ENCODE measurements around the gene IGFBP6. TPM values are rescaled to one million over a fixed set of nuclear protein-coding genes. Genes with fewer than 3 reads are reported as not detected.
"Not testable (repeated sequence)": the region's sequence is repeated elsewhere in the genome, so short reads cannot be mapped to it uniquely, and the experiment has no call there.

The IGFBP6 gene
- total RNA-seq, 1 donor from 2014 or later = 54.3 TPM

DNA sequence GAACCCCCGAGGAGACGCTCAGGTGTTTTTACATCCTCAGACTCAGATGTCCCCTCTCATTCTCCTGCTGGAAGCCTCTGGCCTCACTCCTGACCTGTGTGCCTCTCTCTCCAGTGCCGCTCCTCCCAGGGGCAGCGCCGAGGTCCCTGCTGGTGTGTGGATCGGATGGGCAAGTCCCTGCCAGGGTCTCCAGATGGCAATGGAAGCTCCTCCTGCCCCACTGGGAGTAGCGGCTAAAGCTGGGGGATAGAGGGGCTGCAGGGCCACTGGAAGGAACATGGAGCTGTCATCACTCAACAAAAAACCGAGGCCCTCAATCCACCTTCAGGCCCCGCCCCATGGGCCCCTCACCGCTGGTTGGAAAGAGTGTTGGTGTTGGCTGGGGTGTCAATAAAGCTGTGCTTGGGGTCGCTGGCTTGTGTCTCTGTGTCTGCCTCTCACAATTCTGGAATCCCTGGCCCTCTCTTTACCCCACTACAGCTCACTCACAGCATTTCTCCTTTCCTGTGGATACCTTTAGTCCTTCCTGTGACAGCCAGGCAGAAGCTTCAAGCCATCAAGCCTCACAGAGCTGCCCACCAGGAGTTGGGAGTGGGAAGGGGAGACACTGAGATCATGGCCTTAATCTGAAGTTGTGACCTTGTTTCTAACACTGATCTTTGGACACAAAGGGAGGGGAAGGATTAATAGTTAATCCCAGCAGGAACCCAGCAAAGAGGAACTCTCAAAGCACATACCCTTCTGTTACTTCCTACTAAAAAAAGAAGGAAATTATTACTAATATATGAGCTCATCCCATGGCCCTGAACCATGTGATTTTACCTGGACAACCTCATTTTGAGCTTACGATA is 4.7 kb downstream of the IGFBP6 start:
- DNase-seq (ENCODE audit: missing footprints) = no peak
- ATAC-seq = no peak
- intact Hi-C loops (cut with DNase I) = no loop called here

DNA sequence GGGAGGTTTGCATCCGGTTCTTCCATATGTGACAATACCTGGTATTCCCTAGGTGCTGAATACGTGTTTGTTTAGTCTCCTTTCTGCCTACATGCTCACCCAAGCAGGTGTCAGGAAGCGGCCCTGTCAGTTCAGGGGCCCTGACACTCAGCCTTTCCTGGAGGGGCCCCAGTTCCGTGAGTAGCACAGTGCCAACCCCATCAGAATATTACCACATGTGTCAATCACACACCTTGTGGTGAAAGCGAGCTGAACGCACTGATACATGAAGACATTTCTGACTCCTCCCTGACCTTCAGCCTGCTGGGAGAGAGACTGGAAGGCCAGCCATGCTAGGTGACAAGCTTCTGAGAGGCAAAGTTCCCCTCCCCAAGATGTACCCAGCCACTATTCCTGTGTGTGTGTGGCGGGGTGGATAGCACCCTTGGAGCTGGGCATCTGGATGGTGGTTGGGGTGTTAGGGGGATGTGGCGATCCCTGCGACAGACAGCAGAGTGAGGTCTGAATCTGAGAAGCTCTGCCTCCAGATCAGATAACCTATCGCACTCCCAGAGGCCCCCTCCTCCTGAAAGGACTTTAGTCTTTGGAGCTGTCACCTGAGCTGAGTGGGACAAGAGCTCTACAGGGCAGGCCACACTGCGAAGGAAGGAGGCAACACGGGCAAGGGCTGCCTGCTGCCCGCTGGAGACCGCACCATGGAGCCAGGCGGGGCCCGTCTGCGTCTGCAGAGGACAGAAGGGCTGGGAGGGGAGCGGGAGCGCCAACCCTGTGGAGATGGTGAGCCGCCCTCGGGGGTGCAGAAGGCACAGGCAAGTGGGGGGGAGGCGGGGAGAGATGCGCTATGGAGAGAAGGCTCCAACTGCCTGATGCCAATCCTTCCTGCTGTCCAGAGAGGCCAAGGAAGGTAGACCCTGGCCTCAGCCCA is 5.7 kb downstream of the IGFBP6 start, which contains the start of gene SOAT2:
TSS of gene SOAT2 (plus strand) at position 604 of the 925 bp plus-strand sequence. CDS start at position 696, 92 bp downstream.
- ATAC-seq (no peak), DNase-seq (ENCODE audit: missing footprints) (no peak)
- intact Hi-C loops (cut with DNase I) = no loop called here

GRCh38 chr12:53103860-53104305 is 6.4 kb downstream of the IGFBP6 start:
- ATAC-seq = no peak
- no peak for DNase-seq (ENCODE audit: missing footprints)
- intact Hi-C loops (cut with DNase I) = no loop called here

DNA sequence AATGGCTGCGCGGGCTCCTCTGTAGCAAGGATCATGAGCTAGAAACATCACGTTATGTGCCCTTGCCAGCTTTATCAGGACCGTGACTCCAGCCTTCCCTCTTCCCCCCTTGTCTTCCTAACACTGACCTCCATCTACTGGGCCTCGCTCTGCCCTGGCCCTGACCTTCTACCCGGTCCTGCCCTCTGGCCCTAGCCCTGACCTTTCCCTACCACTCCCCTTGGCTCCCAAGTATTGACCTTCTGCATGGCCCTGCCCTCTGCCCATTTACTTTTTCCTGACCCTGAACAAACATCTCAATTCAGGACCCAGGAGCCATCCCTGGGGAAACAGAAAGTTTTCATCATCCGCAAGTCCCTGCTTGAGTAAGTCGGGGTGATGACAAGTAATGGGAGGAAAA is 7.8 kb downstream of the IGFBP6 start:
- intact Hi-C loops (cut with DNase I) = no loop called here
- DNase-seq (ENCODE audit: missing footprints) = no peak

GRCh38 chr12:53105712-53106439 is 8.4 kb downstream of the IGFBP6 start:
- DNase-seq (ENCODE audit: missing footprints) = no peak
- intact Hi-C loops (cut with DNase I) = no loop called here
- peak; percentile 6 for ATAC-seq

More for the DNA sequence above, 7.8 kb downstream of the IGFBP6 start:
- ATAC-seq = no peak

DNA sequence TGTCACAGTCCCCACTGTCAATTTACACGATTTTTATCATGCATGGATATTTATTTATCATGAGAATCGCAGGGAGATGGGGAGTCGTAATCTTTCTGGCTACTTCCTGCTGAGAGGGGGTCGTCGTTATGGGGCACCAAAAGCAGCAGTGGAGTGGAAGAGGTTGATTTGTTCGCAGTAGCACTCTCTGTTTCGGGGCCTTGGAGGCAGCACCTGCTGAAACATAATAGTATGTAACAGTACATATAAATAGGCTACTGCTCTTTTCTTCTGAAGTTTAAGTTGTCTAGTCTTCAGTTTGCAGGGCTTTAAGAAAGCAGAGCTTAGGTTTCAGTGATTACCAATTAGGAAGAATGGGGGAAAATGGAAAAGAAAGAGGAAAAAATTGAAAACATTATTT is 9.7 kb downstream of the IGFBP6 start:
- no peak for DNase-seq (ENCODE audit: missing footprints)
- ATAC-seq = no peak
- intact Hi-C loops (cut with DNase I) = no loop called here

GRCh38 chr12:53112431-53112830 is 15.0 kb downstream of the IGFBP6 start:
- ATAC-seq; intact Hi-C loops (cut with DNase I); DNase-seq (ENCODE audit: missing footprints): not testable (repeated sequence)

DNA sequence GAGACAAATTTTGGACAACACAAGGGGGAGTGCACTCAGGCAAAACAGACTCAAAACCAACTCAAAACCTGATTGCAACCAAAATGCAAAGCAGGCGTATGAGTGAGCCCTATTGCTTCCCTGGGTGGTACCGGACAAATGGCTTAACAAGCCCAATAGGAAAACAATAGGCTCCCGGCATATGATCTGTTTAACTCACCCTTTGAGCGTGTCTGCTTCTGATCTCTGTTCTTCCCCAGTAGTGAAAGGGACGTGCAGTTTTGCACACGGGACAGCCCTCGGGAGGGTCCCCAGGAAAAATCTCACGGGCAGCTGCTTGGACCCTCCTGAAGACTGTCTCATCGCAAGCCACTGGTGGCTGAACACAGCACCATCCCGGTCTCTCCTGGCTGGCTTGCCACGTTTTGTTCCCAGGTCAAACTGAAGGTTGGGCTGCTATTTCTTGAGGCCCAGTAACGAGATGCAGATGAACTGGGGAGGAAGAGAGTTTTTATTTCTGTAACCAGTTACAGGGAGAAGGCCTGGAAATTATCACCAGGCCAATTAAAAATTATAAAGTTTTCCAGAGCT is 15.8 kb downstream of the IGFBP6 start:
- intact Hi-C loops (cut with DNase I) = no loop called here
- ATAC-seq = no peak

DNA sequence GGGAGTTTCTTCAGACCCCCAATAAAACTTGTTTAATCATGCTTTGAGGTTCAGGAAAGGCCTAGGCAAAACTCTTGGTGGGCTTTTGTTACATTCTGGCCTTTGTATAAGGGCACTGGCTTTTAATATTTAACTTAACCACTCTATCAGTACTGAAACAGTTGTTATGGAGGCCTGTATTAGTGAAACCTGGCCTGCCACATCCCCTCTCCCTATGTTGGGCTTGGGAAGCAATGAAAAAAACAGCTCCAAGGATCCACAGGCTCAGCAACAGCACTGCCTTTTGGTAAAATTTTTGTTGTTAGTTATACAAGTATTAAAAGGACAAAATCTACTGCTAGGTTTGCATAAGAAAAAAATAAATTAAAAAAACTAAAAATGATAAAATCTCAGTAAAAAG is 16.5 kb downstream of the IGFBP6 start:
- ATAC-seq = no peak
- intact Hi-C loops (cut with DNase I) = no loop called here
- DNase-seq (ENCODE audit: missing footprints) = no peak

More for the DNA sequence above, 15.8 kb downstream of the IGFBP6 start:
- no peak for DNase-seq (ENCODE audit: missing footprints)

DNA sequence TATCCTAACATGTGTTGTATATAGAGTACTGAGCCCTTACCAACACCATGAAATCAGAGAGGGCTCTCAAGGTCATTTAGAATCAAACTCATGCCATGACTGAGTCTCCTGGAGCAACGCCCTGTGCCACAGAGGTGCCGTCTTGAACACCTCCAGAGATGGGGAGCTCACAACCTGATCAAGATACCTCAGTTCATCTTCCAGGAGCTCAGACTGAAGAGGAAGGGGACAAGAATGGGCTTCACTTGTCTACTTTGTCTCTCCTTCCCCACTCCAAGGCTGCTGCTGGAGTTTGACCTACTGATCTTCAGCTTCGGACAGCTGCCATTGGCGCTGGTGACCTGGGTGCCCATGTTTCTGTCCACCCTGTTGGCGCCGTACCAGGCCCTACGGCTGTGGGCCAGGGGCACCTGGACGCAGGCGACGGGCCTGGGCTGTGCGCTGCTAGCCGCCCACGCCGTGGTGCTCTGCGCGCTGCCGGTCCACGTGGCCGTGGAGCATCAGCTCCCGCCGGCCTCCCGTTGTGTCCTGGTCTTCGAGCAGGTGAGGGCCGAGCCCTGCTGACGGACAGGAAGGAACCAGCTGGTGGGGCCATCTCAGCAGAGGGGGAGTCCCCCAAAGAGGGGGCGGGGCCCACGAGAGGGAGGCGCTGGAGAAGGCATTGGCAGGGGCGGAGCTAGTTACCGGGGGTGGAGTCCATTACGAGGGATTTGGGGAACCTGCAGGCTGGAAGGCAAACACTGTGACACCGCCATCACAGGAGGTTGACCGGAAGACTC is 17.8 kb downstream of the IGFBP6 start:
- intact Hi-C loops (cut with DNase I) = no loop called here
- ATAC-seq (no peak), DNase-seq (ENCODE audit: missing footprints) (peak; percentile 68)

- DNase-seq (ENCODE audit: missing footprints) (no peak), ATAC-seq (peak; percentile 88)
- intact Hi-C loops (cut with DNase I) = no loop called here
Measured at GRCh38 chr12:53115891-53116648, 18.6 kb downstream of the IGFBP6 start.

- DNase-seq (ENCODE audit: missing footprints) (no peak), ATAC-seq (no peak)
- intact Hi-C loops (cut with DNase I) = no loop called here
Measured at GRCh38 chr12:53118751-53119300, 21.4 kb downstream of the IGFBP6 start.

- intact Hi-C loops (cut with DNase I) = no loop called here
- no peak for DNase-seq (ENCODE audit: missing footprints)
- ATAC-seq = no peak
Measured at GRCh38 chr12:53120685-53121525, 23.4 kb downstream of the IGFBP6 start.

GRCh38 chr12:53122961-53123468 is 25.5 kb downstream of the IGFBP6 start:
- ATAC-seq = no peak
- DNase-seq (ENCODE audit: missing footprints) = no peak
- intact Hi-C loops (cut with DNase I) = no loop called here

- DNase-seq (ENCODE audit: missing footprints) = no peak
- intact Hi-C loops (cut with DNase I) = no loop called here
- ATAC-seq = no peak
Measured at GRCh38 chr12:53123578-53124351, 26.3 kb downstream of the IGFBP6 start.
